GM18867 (cell line): ENCODE data around the gene AP1G1.

Source experiments
- ATAC-seq: cut with Tn5 transposase; IDR thresholded peaks from one replicate; pipeline ENCODE4 v1.9.1; 2021; ENCODE audit warnings: mild to moderate bottlenecking, moderate library complexity; ENCODE audit not compliant: unreplicated experiment

Gene AP1G1

GRCh38 chr16:71762186-71762585 is 46.4 kb downstream of the AP1G1 start:
- ATAC-seq = no peak

GRCh38 chr16:71761097-71761496 is 47.5 kb downstream of the AP1G1 start:
- no peak for ATAC-seq

- ATAC-seq = no peak
Measured at GRCh38 chr16:71758293-71758760, 50.3 kb downstream of the AP1G1 start.

- no peak for ATAC-seq
Measured at GRCh38 chr16:71754652-71755051, 54.0 kb downstream of the AP1G1 start.

- no peak for ATAC-seq
Measured at GRCh38 chr16:71754108-71754507, 54.5 kb downstream of the AP1G1 start.

GRCh38 chr16:71748226-71748625 is 60.4 kb downstream of the AP1G1 start:
- ATAC-seq = no peak

GRCh38 chr16:71746442-71747046 is 62.1 kb downstream of the AP1G1 start:
- no peak for ATAC-seq

GRCh38 chr16:71738855-71739254 is 69.8 kb downstream of the AP1G1 start:
- ATAC-seq = no peak

- ATAC-seq = no peak
Measured at GRCh38 chr16:71737501-71737900, 71.1 kb downstream of the AP1G1 start.

GRCh38 chr16:71734511-71734910 is 74.1 kb downstream of the AP1G1 start:
- no peak for ATAC-seq

GRCh38 chr16:71732587-71732986 is 76.0 kb downstream of the AP1G1 start:
- ATAC-seq = no peak

GRCh38 chr16:71727551-71728324 is 80.9 kb downstream of the AP1G1 start:
- no peak for ATAC-seq

- ATAC-seq = no peak
Measured at GRCh38 chr16:71726476-71727315, 81.9 kb downstream of the AP1G1 start.

- ATAC-seq = no peak
Measured at GRCh38 chr16:71724320-71724751, 84.3 kb downstream of the AP1G1 start, which contains the start of gene PHLPP2. Gene PHLPP2 (minus strand): TSS chr16:71724701. CDS start chr16:71714795, 9,906 bp downstream.

- peak; percentile 82 for ATAC-seq
Measured at GRCh38 chr16:71723537-71724319, 84.9 kb downstream of the AP1G1 start.

- ATAC-seq = peak; percentile 32
Measured at GRCh38 chr16:71722801-71723536, 85.7 kb downstream of the AP1G1 start.

GRCh38 chr16:71721066-71721740 is 87.4 kb downstream of the AP1G1 start:
- no peak for ATAC-seq

- ATAC-seq = no peak
Measured at GRCh38 chr16:71712501-71712900, 96.1 kb downstream of the AP1G1 start.

- ATAC-seq = no peak
Measured at GRCh38 chr16:71711789-71712188, 96.8 kb downstream of the AP1G1 start.
